AG20443 (cell line): ENCODE results near the gene RPS6KA2.

Source experiments
- DNase-seq: peaks from one replicate; pipeline ENCODE4 v3.0.0; 2012; ENCODE audit warnings: low spot score, mixed read lengths

The RPS6KA2 gene

DNA sequence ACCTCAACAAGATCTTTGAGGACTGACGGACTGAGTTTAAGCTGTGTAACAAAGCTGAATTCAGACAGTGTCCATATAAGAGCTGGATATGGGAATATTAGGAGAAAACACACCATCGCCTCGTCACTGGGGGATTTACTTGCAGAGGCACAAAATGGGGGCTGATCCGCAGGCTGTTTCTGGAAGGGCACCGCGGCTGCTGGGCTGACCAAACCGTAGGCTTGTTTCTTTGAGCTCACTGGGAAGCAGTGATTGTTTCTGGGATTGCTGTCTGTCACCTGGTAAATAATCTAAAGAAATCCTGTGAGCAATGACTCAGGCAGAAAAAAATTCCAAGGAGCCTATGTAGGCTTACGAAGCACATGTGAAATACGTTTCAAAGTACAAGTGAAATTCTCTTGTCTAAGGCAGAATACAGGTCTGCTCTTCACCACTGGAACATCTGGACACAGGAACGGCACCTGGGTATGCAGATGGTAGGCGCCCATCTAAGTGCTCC lies 180.4 kb downstream of the RPS6KA2 start:
- DNase-seq, result no peak

DNA sequence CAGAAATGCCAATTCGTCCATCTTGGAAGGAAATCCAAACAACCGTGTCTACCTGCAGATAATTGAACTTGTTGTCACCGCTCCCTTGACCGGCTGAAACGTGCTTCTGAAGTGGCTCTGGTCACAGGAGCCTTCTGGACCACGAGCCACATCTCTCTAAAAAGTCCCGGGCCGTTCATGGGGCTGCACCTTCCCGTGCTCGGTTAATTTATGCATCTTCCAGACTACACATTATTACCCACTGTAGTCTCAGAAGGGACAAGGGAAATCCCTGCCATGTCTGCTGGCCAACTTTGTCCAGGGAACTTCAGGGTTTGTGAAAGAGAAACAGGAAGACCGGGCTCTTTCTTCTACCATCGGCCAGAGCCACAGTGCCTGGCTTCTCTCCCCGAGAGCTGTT lies 180.9 kb downstream of the RPS6KA2 start:
- DNase-seq, result no peak

DNA sequence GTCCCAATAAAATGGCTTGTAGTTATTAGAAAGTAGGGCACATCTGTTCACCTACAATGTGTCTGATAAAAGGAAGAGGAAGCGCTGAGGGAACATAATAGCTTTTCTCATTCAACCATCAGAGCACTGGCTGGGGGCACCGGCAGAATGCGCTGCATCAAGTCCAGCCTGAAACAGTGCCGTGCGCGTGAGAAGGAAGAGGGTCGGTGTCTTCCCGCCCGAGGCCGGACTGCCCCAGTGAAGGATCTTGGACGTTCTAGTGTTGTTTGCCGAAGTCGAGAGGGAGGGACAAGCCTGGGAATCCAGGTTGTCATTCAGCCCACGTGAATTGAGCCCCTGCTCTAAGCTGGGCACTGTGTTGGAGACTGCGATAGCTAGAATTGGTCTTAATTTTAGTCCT lies 182.6 kb downstream of the RPS6KA2 start:
- DNase-seq, result no peak

DNA sequence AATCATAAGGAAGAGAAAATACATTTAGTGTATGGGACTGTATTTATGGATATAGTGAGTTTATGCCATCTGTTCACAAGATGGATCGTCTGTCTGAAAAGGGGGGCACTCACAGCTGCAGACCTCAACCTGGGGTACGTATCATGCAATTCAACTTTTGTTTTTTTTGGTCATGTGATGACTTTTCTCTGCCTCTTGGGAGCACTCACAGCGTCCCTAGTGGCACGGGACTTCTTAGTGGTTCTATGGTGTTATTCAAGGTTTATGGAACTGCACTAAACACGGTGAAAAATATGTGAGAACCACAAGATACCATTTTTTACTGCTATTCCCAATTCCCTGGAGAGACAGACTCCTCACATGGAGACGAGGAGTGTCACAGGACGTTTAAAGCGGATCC lies 183.9 kb downstream of the RPS6KA2 start:
- no peak for DNase-seq

DNA sequence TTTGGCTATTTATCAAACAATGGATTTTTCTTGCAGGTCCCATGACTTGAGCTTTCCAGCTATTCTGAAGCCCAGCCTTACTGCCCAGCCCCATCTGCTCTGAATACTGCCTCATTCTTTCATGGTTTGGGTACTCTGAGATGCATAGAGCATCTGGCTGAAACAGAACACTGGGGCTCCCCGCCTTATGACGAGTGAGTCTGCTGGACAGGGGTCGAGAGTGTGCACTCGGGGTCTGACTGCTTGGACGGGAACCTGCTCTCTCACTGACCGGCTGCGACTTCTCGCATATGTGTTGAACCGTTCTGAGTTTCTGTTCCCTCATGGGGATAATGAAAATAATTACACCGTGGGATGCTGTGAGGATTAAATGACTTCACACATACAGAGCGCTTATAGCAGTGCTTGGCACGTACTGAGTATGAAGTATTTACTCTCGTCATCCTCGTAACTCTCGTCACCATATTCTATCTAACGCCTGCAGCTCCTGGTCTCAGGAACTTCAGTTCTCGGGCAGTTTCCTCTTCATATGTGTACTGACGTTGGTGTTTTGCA lies 184.8 kb downstream of the RPS6KA2 start:
- DNase-seq, result no peak

DNA sequence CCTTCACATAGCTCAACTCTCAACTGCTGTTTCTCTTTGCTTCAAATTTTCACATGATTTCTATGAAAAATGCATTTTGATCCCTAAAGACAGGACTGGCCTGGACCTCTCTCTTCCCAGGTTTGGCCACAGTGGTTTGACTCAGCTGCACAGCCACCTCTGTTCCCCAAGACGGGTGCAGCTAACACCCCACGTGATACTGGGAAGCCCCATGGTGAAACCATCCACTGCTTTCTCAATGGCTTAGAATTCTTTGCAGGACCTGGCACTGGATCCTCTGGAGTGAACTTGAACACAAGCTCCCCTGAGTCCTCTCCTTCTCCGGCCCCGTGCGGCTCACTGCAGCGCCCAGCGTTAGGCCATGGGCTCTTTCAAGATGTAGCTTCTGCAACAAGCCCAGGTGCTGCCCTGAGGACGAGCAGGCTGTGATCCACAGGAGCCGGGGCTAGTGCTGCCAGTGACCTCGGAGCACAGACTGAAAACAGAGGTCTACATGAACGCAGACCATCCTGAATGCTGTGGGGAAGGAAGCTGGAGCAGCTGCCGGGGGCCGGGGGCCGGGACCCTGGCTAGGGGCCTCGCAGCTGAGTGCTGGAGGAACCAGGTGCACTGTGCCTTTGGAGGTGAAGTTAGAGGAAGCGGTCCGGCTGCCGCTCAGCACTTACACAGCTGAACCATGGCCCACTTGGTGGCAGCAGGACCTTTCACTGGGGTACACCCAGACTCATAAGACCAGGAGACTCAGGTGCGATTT lies 185.5 kb downstream of the RPS6KA2 start:
- no peak for DNase-seq

DNA sequence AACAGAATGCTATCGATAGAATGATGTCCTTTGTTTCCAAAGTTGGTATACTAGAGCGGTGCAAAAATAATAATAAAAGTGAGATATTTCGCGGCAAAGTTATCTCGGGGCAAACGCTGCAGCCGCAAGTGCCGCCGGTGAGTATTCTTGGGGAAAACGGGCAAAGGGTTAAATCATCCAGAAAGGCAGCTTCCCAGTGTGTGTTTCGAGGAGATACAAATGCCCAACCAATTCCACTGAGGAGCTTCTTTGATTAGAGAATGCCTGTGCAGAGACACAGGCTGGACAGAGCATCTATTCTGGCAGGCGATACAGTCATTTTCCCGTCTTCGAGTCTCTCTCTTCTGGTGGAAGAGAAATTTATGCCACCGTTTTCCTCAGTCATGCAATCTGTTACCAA lies 186.3 kb downstream of the RPS6KA2 start:
- DNase-seq, result no peak

DNA sequence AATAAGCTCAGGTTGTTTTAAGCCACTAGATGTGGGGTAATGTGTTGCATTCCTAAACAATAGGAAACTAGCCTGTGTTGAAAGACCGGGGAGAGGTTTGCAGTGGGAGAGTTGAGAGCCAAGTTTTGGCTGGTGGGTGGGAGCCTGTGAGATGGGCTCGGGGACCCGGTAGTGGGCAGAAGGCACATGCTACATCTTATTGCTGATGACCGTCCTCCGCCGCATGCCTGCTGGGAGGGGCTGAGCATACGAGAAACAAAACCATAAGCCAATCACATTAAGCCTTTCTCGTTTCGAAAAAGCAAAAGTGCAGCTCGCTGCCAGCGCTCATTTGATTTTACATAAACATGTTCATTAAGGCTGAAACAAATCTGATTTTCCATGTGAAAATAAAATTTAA lies 186.9 kb downstream of the RPS6KA2 start:
- DNase-seq, result no peak

DNA sequence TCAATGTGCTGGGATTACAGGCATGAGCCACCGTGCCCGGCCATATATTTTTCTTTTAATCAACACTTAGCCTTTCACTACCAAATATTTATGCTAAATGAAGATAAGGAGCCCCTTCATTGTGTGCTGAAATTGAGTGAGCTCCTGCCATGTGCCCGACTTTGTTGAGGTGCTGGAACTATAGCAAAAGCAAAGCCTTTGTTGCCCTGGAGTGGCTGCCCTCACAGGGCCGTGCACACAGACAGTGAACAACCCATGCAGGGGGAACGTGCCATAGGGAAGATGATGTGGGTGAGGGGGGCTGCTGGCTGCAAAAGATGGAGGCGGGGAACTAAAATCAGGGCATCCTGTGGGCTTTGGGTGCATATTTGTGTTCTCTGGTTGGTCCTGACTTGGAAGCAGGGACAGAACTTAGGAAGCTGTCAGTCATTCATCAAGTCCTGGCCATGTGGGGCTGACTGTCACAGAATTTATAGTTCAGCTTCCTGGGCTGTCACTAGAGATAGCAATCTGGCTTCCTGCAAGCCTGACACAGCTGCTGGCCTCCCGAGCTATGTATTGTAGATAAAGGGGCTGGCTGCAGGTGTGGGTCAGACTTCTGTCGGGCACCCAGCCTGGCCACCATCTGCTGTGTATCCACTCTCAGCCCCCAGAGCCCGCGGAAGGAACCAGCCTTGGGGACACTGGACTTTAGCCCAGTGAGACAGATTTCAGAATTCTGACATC lies 187.5 kb downstream of the RPS6KA2 start:
- DNase-seq, result no peak

DNA sequence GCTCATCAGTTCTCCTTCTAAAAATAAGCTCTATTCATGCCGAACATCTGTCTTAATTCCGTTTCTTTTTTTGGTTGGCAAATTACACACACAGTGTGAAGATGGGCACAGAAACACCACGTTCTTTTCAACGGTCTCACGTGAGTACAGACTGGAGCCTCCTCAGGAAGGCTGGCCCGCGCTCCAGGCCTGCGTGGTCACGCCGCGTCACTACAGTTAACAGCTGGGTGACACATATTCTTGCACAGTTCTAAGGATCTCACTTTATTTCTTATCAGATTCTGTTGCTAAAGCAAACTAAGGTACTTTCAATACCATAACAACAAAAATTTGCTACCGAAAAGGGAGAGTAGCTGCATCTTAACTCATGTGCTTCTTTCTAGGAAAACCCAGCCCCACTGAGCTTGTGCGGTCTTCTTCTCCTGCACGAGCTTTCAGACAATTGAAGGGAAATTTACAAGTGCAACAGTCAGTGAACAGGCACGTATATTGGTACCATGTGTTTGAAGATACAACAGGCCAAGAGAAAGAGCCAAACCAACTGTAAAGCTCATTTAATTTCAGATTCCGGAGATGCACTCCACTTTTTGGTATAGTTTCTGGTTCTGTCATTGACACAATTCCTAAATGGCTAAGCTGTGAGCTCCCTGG lies 188.7 kb downstream of the RPS6KA2 start:
- peak; percentile 75 for DNase-seq

DNA sequence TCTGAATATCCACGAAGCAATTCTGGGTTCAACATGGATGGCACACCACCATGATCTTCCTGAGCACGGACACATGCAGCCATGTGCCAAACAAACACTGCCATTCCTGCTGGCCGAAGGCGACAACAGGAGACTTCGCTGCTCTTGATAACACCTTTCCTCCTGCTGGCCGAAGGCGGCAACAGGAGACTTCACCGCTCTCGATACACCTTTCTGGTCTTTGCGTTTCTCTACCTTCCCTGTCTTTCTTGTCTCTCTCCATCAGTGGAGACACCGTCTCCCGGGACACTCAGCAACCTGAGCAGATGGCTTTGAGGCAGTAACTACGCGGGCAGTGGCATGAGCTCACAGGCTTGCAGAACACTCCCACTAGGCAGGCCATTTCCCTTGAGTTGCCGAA lies 189.4 kb downstream of the RPS6KA2 start:
- no peak for DNase-seq

DNA sequence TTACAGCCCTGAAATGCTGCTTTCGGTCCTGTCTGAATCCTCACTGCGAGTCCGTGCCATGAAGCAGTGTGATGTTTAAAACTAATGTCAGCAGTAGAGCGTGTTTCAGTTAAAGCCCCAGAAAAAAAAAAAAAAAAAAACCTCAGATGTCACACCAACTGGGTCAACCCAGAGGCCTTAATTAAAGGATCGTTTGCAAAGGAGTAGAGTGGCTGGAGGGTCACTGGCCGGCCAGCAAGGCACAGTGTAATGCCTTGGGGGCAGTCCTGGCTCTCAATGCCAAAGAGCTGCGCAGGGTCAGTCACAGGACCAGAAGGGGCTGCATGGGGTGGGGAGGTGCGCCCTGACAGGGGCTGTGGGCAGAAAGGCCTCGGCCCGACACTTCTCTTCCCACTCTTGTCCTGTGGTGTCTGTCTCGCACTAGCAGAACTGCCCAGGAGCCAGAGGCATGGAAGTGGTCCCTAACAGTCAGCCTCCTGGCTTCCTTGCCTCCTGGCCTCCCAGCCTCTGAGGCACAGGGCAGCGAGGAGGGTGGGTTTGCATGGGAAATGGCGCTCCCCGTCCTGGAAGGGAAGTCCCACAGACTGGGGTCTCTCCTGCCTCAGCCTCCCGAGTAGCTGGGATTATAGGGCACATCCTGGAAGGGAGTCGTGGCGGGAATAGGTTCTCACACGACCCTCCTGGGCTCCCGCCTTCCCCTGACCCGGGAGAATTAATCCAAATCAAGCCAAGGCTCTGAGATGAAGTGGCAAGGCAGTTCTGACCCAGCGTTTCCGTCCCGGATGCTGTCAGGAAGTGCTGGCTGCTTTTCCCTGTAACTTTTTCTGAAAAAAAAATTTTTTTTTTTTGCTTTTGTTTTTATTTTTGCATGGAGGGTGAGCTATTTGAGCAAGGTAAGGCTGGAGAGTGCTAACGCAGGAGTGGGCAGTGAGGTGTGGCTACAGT lies 190.6 kb downstream of the RPS6KA2 start:
- DNase-seq, result no peak

DNA sequence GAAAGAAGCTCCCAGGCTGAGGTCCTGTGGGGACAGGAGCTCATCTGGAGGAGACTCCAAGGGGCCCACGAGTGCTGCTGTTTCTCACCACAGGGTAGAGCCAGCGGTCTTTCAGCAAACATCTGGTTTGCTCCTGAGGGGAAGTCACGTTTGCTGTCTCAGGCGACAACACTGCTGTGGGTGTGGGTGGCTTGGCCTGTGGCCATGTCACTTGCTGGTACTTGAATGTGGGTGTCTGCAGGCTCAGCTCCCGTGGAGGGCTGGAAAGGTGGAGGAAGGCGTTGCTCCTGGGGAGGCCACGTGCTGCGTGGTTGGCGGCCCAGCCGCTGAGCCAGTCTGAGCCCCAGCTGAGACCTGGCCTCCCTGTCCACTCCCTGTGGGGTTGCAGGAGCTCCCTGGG lies 191.5 kb downstream of the RPS6KA2 start:
- DNase-seq, result no peak

DNA sequence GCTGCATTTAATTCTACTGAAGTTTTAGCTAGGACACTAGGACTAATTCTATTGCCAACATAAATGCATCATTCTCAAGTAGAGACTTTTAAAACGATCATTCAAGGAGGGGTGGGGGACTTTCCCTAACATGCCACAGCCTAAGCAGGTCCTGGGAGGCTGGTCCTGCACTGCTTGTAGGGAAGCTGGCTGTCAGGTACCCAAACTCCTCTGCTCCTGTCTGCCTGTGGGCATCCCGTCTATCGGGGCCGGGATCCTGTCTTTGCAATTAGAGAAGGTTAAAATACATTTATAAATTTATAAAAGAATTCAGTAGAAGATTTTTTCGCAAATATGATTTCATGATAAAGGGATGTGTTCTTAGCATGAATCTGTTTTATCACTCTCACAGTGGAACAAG lies 192.7 kb downstream of the RPS6KA2 start:
- no peak for DNase-seq

DNA sequence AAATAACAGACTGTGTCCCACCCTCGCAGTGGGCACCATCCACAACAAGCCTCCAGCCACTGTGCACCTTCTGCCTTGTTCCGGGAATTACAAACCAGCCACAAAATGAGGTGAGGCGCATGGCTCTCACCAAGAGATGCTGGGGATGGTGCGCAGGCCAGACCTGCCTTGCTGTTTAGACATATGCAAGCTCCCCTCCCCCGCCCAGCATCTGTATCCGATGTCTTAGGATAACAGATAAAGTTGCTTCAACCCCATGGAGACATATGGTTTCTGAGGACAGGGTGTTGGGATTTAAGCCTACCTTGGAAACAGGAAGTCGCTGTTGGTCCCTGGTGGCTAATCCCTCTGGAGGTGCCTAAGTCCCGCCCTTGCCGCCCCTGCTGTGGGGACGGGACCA lies 194.0 kb downstream of the RPS6KA2 start:
- no peak for DNase-seq

DNA sequence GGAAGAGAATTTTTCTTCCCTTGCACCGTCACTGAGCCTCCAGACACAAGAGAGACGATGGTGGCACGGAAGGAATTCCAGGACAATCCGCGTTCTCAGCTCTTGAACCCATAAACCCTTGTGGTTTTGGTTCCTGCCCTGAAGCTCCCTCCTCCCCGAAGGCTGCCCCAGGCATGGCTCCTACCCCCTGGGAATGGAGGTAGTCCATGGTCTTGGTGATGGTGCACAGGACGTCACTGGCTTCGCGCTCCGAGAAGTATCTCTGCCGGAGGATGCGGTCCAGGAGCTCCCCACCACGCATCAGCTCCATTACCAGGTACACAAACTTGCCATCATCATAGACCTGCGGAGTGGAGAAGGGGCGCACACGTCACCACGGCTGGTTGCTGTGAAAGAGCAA lies 196.8 kb downstream of the RPS6KA2 start:
- no peak for DNase-seq

DNA sequence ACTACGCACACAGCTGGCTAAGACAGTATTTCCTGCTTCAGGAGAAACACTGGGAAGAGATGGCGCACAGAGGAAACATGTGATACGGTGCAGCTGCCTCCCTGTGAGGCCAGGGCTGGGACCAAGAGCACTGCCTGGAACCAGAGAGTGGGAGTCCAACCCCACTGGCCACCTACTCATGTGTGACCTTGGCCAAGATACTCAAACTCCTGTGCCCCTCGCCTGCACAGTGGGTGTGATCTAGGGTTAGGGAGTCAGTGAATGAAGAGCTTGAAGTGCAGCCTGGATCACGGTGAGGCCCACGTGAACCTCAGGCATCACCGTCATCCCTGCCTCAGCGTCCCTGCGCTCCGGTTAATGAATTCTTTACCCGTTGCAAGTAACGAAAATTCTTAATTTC lies 202.6 kb downstream of the RPS6KA2 start:
- DNase-seq, result no peak

DNA sequence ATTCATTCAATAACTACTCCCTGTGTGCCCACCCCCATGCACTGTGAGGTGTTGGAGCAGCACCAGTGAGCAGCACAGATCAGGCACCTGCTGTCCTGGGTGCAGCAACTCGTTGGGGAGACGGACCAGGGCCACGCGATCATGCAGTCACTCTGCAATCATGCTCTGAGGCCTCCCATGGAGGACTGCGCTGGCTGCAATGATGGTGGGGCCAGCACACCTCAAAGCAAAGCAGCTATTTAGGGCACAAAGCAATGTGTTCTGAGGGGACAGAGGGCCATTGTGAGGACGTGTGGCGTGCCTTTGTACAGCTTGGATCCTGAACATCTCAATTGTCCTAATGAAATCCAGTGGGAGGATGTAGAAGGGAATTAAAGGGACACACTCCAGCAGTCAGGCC lies 203.3 kb downstream of the RPS6KA2 start:
- no peak for DNase-seq

DNA sequence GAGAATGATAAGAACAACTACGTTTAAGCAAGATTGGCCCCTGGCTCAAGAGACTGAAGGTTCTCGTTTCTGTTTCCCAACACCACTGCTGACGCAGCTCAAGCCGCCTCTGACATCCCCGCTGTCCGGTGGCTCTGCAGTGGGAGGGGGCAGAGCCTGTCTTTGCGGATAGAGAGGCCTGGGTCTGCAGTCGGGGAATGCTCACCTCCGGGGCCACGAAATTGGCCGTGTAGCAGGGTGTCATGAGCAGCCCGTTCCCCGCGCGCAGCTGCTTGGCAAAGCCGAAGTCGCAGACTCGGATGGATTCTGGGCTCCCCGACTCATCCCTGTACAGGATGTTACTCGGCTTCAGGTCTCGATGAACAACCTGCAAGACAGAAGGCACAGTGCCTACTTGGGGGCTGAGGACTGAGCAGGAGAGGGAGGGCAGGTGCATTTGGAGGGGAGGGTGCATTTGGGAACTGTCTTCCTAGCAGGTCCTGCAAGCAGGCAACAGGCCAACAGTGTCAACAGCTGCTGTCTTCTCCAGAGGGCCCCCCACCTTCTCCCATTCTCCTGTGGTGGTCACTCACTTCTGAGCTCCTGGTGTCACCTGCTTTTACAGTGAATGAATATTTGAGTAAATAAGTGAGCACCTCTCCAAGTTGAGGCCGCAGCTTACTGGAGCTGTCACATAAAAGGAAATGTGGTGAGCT lies 203.9 kb downstream of the RPS6KA2 start:
- no peak for DNase-seq

DNA sequence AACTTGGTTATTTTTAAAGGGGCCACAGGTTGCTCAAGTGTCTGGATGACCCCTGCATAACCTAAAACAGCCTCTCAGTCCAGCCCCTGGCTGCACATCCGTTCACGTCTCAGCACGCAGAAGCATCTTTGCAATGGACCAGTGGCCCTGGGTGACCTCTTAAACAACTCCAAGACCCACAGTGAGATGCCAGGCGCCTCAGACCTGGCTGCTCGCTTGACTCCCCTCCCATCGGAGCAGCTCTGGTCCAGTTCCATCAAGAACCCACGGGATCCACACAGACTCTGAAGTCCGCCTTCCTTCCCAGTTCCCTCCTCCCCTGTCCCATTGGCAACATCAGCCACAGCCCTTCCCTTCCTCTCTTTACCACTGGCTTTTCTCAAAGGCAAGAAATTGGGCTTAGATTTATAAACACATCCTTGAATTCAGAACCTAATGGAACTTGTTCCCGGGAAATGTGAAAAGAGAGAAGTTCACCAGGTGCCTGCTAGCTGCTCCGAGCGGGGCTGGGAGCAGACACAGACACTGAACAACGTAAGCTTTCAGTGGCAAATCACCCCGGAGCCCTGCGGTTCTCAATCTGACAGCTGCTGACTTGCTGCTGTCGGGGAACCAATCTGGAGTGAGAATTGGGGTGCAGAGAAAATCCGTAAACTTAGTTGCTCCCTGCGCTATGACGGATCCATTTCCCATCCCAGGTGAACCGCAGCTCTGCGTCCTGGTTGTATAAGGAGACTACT lies 204.7 kb downstream of the RPS6KA2 start:
- no peak for DNase-seq
